Psoas muscle (tissue), 8 donors: ENCODE measurements around the gene IL1RAPL1. TPM values are rescaled to one million over a fixed set of nuclear protein-coding genes. Genes with fewer than 3 reads are reported as not detected.

ENCODE experiments used
- ATAC-seq, 4 donors: fragments of 200-7000 bp; cut with Tn5 transposase; one replicate each; pipeline ENCODE4 v1.9.1; 2020; ENCODE audit warnings: moderate library complexity in 3 of 4, mild to moderate bottlenecking in 2 of 4
- DNase-seq, 2 donors: peaks; one replicate each; pipeline ENCODE4 v3.0.0-alpha.2; 2020
- H3K27ac ChIP-seq: fragments of 200-600 bp; one replicate; pipeline ENCODE4 v1.8.0; 2022
- H3K27me3 ChIP-seq, 3 donors: fragments of 200-600 bp in 1 of 3; one replicate each; pipeline versions ENCODE4 v1.6.1 to v1.8.0; 2013 to 2022; ENCODE audit warnings: low read length in 2 of 3, mild to moderate bottlenecking in 2 of 3, moderate library complexity in 1 of 3; ENCODE audit not compliant: insufficient read depth in 3 of 3
- H3K36me3 ChIP-seq, 2 donors: fragments of 200-600 bp in 1 of 2; one replicate each; pipeline versions ENCODE4 v1.6.1 to v1.8.0; 2013 to 2022; ENCODE audit warnings: low read depth in 1 of 2, mild to moderate bottlenecking in 1 of 2, moderate library complexity in 1 of 2; ENCODE audit not compliant: insufficient read depth in 1 of 2
- H3K4me1 ChIP-seq: fragments of 200-600 bp; one replicate; pipeline ENCODE4 v1.8.0; 2022
- H3K4me3 ChIP-seq: fragments of 200-600 bp; one replicate; pipeline ENCODE4 v1.8.0; 2022; ENCODE audit warnings: mild to moderate bottlenecking
- H3K9me3 ChIP-seq: fragments of 200-600 bp; one replicate; pipeline ENCODE4 v1.8.0; 2022
- WGBS, 3 donors: extraction: QIAGEN DNeasy Blood & Tissue Kit; methylation state at CpG; one replicate each; pipeline versions ENCODE4 v1.1.6 to v1.1.7; 2013; 5-methylcytosine and 5-hydroxymethylcytosine counted together
- intact Hi-C, 2 donors: fragments of 100-400 bp; cut with DNase I; formaldehyde crosslinking; loops; one replicate each; pipeline versions ENCODE4 v1.11.0 to v1.14.2; 2022
- polyA plus RNA-seq, 3 donors: library from polyadenylated mRNA; stranded (reverse); fragments of 200-250 nt; gene quantifications; one replicate each; pipeline ENCODE4 v1.2.3, GENCODE V29; 2013
- total RNA-seq, 4 donors: library from RNA; stranded (reverse); fragmentation: NEBNext Ultra II Directional in 2 of 4; extraction: Animal tissue kit (Norgen Biotek cat#: 25700) in 2 of 4; gene quantifications; one replicate each; pipeline versions ENCODE4 v1.2.1 to v1.2.4, GENCODE V29; 2021 to 2023
- TF ChIP-seq, protein P1 (sequence below): fragments of 200-600 bp; IDR thresholded peaks from one replicate; pipeline ENCODE4 v1.8.0; 2022; ENCODE audit warnings: antibody characterized with exemption
- donor health status: healthy with polysubstance abuse.
- donor health status: DM: no; HTN: no; CAD: no; lungs with moderate emphysema.
- donor health status: Bipolar disorder and iron deficiency.
- donor health status: healthy.
- donor health status: DM: yes; HTN: yes; CAD: no.
- donor health status: DM: no; HTN: no; CAD: no.
- donor health status: DM: no; HTN: no; CAD: no.
- donor health status: DM: yes; HTN: yes; CAD: no.

The IL1RAPL1 gene
- total and polyA plus RNA-seq, 7 donors = 0.04 to 0.50 (median 0.19) TPM; not detected in 1

DNA sequence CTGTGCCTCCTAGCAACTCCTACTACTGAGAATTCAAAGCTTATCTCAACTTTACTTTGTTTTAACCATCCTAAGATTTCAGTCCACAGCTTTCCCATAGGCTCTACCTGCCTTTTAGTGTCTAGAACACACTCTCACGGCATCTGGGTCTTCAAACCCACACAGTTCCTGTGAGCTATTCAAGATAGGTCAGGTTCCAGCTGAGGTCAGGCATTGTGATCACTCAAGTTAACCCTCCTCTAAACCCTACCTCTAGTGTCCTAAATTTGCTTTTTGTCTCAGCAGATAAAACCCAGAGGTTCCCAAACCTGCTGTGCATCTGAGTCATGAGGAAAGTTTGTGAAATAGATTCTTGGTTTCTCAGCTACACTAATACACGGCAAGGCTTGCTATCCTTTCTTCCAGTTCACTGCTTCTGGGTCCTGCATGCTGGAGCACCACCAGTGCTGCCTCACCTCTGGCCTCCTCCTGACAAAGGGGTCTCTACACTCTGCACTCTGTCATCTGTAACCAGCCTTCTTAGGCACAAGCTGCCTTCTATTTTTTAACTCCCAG lies 1303.5 kb downstream of the IL1RAPL1 start:
- Histone ChIP-seq H3K9me3 (no peaks in the 10 kb centered on the region), H3K27ac (no peak overlapping the region), H3K4me3 (no peak overlapping the region), H3K4me1 (no peaks in the 10 kb centered on the region), H3K36me3 (no peaks in the 10 kb centered on the region), H3K27me3 (peaks cover 0 to 4% (median 0%) of the 10 kb centered on the region in 3 donors)
- DNase-seq (no peak), ATAC-seq (no peak)
- intact Hi-C loops = no loop called here
- TF ChIP-seq, protein P1, sequence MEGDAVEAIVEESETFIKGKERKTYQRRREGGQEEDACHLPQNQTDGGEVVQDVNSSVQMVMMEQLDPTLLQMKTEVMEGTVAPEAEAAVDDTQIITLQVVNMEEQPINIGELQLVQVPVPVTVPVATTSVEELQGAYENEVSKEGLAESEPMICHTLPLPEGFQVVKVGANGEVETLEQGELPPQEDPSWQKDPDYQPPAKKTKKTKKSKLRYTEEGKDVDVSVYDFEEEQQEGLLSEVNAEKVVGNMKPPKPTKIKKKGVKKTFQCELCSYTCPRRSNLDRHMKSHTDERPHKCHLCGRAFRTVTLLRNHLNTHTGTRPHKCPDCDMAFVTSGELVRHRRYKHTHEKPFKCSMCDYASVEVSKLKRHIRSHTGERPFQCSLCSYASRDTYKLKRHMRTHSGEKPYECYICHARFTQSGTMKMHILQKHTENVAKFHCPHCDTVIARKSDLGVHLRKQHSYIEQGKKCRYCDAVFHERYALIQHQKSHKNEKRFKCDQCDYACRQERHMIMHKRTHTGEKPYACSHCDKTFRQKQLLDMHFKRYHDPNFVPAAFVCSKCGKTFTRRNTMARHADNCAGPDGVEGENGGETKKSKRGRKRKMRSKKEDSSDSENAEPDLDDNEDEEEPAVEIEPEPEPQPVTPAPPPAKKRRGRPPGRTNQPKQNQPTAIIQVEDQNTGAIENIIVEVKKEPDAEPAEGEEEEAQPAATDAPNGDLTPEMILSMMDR = no peak
- 63 to 74% (median 70%) methylated on average over 2 of the region's 2 CpGs for WGBS, 3 donors

DNA sequence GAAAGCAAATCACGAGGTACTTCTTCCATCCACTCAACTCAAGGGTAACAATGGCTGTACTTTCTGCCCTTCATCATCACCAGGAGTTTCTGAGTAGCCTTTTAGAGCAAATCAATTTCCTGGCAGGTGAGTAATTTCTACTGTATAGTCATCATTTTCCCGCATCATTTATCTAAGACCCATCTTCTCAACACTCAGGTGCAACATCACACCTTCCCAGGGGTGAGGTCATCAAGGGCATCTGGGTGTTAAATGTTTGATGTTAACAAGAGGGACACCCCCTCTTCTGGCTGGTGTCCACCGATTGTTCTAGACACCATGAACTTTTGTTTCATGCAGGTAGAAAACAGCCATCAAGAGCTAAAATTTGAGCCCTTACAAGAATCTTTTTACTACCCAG lies 1314.8 kb downstream of the IL1RAPL1 start:
- Histone ChIP-seq H3K9me3 (no peaks in the 10 kb centered on the region), H3K27me3 (no peaks in the 10 kb centered on the region), H3K4me3 (no peak overlapping the region), H3K36me3 (no peaks in the 10 kb centered on the region), H3K4me1 (no peaks in the 10 kb centered on the region), H3K27ac (no peak overlapping the region)
- ATAC-seq (no peak), DNase-seq (no peak)
- 57 to 67% (median 63%) methylated on average over 3 of the region's 3 CpGs for WGBS, 3 donors
- TF ChIP-seq, protein P1 = no peak
- intact Hi-C loops = no loop called here

DNA sequence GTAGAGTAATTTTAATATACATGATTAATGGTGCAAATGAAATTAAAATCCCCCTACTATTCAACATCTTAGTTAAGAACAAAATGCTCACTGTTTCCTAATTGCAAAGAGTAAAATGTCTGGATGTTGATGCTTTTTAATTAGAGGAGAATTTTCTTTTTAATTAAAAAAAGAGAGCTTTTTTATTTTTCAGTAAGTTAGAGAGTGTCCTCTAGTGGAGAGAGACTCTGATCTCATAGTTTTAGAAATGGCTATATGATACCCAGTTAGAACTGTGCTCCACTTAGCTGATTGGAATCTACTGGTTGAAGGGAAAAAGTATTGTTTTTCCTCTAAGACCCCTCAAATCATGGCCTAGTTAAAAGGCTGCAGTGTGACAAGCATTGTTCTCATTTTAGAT lies 1316.1 kb downstream of the IL1RAPL1 start:
- Histone ChIP-seq H3K27ac (no peak overlapping the region), H3K4me3 (no peak overlapping the region), H3K4me1 (no peaks in the 10 kb centered on the region), H3K27me3 (no peaks in the 10 kb centered on the region), H3K36me3 (no peaks in the 10 kb centered on the region), H3K9me3 (no peaks in the 10 kb centered on the region)
- intact Hi-C loops = no loop called here
- ATAC-seq (no peak), DNase-seq (no peak)
- TF ChIP-seq, protein P1 = no peak

DNA sequence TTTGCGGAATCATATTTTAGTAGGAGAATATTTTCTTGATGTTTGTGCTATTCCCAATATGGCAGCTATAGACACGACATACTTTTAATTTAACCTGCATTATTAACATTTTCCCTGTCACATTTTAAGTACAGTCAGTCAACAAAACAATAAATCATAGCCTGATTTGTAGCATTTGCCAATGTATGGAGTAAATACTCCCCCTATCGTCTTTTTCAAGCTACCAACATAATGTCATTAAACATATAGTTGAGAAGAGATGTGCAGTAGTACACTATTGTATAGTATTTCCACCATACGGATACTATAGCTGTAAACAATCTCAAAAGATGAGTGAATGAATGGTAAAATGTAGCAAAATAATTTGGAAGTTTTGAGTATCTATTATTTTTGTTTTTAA lies 1324.4 kb downstream of the IL1RAPL1 start:
- 55 to 73% (median 68%) methylated on average over 4 of the region's 4 CpGs for whole genome bisulfite sequencing, 3 donors
- H3K9me3 ChIP-seq = peaks cover 3% of the 10 kb centered on the region
- DNase-seq (no peak), ATAC-seq (no peak)
- no peak overlapping the region for H3K27ac ChIP-seq
- H3K4me3 ChIP-seq = no peak overlapping the region
- no peaks in the 10 kb centered on the region for H3K4me1 ChIP-seq
- no peaks in the 10 kb centered on the region for H3K36me3 ChIP-seq
- TF ChIP-seq, protein P1 = no peak
- intact Hi-C loops = no loop called here
- no peaks in the 10 kb centered on the region for H3K27me3 ChIP-seq

DNA sequence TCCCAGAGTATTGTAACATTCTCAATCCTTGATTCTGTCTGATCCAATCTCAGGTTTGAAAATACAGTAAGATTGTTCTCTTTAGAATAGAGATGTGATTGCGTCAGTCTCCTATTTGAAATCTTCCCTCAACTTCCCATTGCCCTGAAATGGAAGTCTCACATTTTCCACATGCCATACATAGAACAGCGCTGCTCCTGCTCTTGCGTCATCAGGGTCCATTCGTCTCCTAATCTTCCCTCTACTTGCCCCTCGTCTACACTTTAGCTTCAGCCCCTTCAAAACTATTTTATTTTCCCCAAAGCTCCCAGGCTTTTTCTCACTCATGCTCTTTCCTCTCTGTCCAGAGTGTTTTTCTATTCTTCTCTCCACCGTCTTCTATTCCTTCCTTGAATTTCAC lies 1326.4 kb downstream of the IL1RAPL1 start:
- no peak for ATAC-seq
- no peak overlapping the region for H3K27ac ChIP-seq
- H3K4me1 ChIP-seq = no peaks in the 10 kb centered on the region
- DNase-seq = no peak
- H3K9me3 ChIP-seq = peaks cover 3% of the 10 kb centered on the region
- H3K27me3 ChIP-seq = no peaks in the 10 kb centered on the region
- 73 to 84% (median 82%) methylated on average over 6 of the region's 6 CpGs for WGBS, 3 donors
- intact Hi-C loops = no loop called here
- TF ChIP-seq, protein P1 = no peak
- H3K4me3 ChIP-seq = no peak overlapping the region
- no peaks in the 10 kb centered on the region for H3K36me3 ChIP-seq
